Prostate gland (tissue), 2 donors: Measurements from ENCODE around the gene ERAL1.

Source experiments
- POLR2A ChIP-seq: fragments of 450-650 bp; IDR thresholded peaks from one replicate; pipeline ENCODE4 v1.6.1; 2016; ENCODE audit warnings: antibody characterized with exemption, mild to moderate bottlenecking
- POLR2AphosphoS5 ChIP-seq: sonication (generic); formaldehyde crosslinking; IDR thresholded peaks from one replicate; pipeline ENCODE4 v1.6.1; 2017; ENCODE audit warnings: antibody characterized with exemption
- TF ChIP-seq, protein P1 (sequence below), 4 experiments: fragments of 200-600 bp in 2 of 4; fragments of 450-650 bp in 2 of 4; sonication (generic) in 2 of 4; IDR thresholded peaks; 1 replicate in 3 of 4; 2 replicates in 1 of 4; pipeline ENCODE4 v1.5.1; 2016 to 2019; ENCODE audit warnings: antibody characterized with exemption in 4 of 4, mild to moderate bottlenecking in 2 of 4, moderate library complexity in 2 of 4

- peak; percentile 92 for TF ChIP-seq POLR2AphosphoS5
- TF ChIP-seq, protein P1, sequence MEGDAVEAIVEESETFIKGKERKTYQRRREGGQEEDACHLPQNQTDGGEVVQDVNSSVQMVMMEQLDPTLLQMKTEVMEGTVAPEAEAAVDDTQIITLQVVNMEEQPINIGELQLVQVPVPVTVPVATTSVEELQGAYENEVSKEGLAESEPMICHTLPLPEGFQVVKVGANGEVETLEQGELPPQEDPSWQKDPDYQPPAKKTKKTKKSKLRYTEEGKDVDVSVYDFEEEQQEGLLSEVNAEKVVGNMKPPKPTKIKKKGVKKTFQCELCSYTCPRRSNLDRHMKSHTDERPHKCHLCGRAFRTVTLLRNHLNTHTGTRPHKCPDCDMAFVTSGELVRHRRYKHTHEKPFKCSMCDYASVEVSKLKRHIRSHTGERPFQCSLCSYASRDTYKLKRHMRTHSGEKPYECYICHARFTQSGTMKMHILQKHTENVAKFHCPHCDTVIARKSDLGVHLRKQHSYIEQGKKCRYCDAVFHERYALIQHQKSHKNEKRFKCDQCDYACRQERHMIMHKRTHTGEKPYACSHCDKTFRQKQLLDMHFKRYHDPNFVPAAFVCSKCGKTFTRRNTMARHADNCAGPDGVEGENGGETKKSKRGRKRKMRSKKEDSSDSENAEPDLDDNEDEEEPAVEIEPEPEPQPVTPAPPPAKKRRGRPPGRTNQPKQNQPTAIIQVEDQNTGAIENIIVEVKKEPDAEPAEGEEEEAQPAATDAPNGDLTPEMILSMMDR (IDR thresholded peaks at IDR 0.05) = peak in 3 of 4 experiments; percentile 11 to 22 (median 18)
- peak; percentile 53 for TF ChIP-seq POLR2A
Observed at GRCh38 chr17:28854457-28855335, at the start of gene ERAL1.
